GM12873 (cell line): ENCODE measurements around the gene FHIT.

Experiments
- CTCF ChIP-seq: IDR thresholded peaks from 2 replicates; pipeline ENCODE4 v1.5.1; 2012; ENCODE audit warnings: low read depth, mild to moderate bottlenecking, moderate library complexity, low read length, control low read depth; ENCODE audit not compliant: insufficient read depth; ENCODE audit errors: missing control alignments

FHIT gene

DNA sequence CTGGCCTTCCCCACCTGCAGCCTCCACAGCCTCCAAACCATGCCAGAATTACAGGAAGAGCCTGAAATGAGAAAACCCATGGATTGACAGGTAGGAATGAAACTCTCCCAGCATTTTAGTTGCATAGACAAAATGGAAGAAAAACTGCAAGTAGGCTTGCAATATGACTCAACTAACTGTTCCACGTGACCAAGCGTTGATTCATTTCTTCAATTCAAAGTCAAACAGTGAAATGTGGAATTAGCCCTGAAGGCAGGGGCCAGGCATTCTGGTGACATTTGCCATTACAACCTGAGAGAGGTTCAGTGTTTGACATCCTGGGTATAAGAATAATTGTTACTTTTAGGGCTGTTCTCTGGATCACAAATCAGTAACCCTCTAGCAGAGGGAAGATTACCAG is 1525.0 kb downstream of the FHIT start:
- no peak for TF ChIP-seq CTCF

DNA sequence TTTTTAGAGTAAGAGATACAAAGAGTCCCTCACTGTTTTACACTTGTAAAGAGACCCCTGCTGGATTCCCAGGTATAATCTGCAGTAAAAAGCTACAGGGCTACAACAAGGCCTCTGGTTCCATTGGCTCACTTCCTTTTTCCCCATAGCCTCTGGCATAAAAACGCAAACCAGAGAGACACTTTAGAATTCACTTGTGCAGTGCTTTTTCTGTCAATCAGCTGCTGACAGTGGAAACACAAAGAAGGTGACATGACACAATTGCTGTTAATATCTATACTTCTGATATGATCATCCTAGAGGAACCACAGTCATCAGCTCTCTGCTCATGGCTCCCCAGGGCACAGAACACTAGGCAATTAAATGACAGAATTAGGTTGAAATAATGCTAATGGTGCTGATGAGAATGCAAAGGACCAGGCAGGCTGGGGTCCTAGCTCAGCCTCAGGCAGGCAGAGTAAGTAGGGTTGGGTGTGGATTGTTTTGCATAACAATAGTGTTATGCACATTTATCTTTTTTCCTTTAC is 1533.5 kb downstream of the FHIT start:
- no peak for TF ChIP-seq CTCF

GRCh38 chr3:59714066-59714465 is 1537.2 kb downstream of the FHIT start:
- TF ChIP-seq CTCF = no peak

GRCh38 chr3:59710554-59710953 is 1540.7 kb downstream of the FHIT start:
- TF ChIP-seq CTCF = no peak

DNA sequence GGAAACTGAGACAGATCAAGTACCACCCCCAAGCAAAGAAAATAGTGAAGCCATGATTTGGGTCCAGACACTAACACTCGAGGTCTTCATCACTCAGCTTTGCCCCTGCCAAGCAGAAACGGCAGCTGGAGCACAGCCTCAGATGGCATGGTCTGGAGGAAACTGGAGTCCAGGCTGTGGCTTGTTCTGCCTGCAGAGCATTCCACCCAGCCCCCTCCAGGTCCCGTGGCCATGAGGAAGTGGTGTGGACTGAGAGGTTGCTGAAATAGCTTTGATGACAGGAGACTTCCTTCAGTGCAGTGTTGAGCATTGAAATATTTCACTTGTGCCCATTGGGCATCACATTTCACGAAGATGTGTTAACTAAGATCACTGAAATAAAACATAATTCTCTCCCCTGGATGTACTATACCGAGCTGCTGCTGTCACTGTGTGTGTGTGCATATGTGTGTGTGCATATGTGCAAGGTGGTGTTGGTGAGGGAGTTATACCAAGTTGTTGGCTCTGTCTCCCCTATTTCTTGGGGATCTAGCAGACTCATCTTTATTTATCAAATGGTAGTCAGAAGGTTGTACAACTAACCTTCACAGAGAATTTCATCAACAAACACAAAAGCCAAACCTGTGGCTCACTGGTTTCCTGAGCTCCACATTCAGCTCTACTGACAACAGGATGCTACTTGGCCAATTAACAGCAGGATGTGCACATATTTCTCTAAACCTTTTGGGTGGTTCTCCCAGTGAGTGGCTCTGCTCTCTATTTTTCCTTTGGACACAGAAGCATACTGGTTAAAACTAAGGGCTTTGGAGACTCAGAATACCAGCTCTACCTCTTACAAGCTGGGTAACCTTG is 1541.3 kb downstream of the FHIT start:
- no peak for TF ChIP-seq CTCF

- TF ChIP-seq CTCF = no peak
Measured at GRCh38 chr3:59708202-59708601, 1543.0 kb downstream of the FHIT start.

GRCh38 chr3:59704292-59704691 is 1547.0 kb downstream of the FHIT start:
- TF ChIP-seq CTCF = no peak
